H54 (cell line): ENCODE measurements around the gene PADI1.
"Not testable (repeated sequence)": the region's sequence is repeated elsewhere in the genome, so short reads cannot be mapped to it uniquely, and the experiment has no call there.

Experiments used
- DNase-seq: peaks from one replicate; pipeline ENCODE4 v3.0.0; 2011; ENCODE audit warnings: low spot score, mixed read lengths; ENCODE audit not compliant: insufficient read length
- FAIRE-seq: peaks from 3 replicates; lab custom pipeline; 2011; peaks lifted over from hg19 to GRCh38; lab: Jason Lieb, UNC
- POLR2A ChIP-seq: IDR thresholded peaks from 2 replicates; pipeline ENCODE4 v1.6.1; 2011; ENCODE audit warnings: low read depth, mild to moderate bottlenecking, low read length

Gene PADI1

GRCh38 chr1:17228619-17229018, 23.7 kb downstream of the PADI1 start:
- DNase-seq (no peak), FAIRE-seq (no peak)
- no peak for TF ChIP-seq POLR2A

GRCh38 chr1:17229379-17229778, 24.5 kb downstream of the PADI1 start:
- no peak for TF ChIP-seq POLR2A
- FAIRE-seq (no peak), DNase-seq (no peak)

GRCh38 chr1:17230106-17230505, 25.2 kb downstream of the PADI1 start:
- FAIRE-seq, result no peak
- TF ChIP-seq POLR2A, result no peak
- no peak for DNase-seq

- TF ChIP-seq POLR2A, result no peak
- DNase-seq (no peak), FAIRE-seq (no peak)
Observed at GRCh38 chr1:17230671-17231310, 25.9 kb downstream of the PADI1 start.

- DNase-seq (peak; percentile 41), FAIRE-seq (no peak)
- no peak for TF ChIP-seq POLR2A
Observed at GRCh38 chr1:17232759-17233661, 28.1 kb downstream of the PADI1 start.

- FAIRE-seq, result peak; percentile 89
- DNase-seq, result peak; percentile 79
- peak; percentile 47; the same call in 1 of the 2 replicates for TF ChIP-seq POLR2A
Observed at GRCh38 chr1:17233675-17234320, 28.9 kb downstream of the PADI1 start.

GRCh38 chr1:17234405-17234804, 29.5 kb downstream of the PADI1 start:
- DNase-seq (no peak), FAIRE-seq (no peak)
- TF ChIP-seq POLR2A, result no peak

- no peak for TF ChIP-seq POLR2A
- FAIRE-seq (no peak), DNase-seq (no peak)
Observed at GRCh38 chr1:17235135-17235885, 30.4 kb downstream of the PADI1 start.

GRCh38 chr1:17236779-17237560, 32.0 kb downstream of the PADI1 start:
- peak; percentile 49 for DNase-seq
- FAIRE-seq, result no peak
- no peak for TF ChIP-seq POLR2A

GRCh38 chr1:17237561-17237903, 32.6 kb downstream of the PADI1 start:
- no peak for TF ChIP-seq POLR2A
- DNase-seq (no peak), FAIRE-seq (no peak)

- FAIRE-seq, result no peak
Observed at GRCh38 chr1:17239420-17239819, 34.5 kb downstream of the PADI1 start.

GRCh38 chr1:17241011-17241779, 36.3 kb downstream of the PADI1 start:
- DNase-seq, FAIRE-seq: not testable (repeated sequence)

More at GRCh38 chr1:17239420-17239819, 34.5 kb downstream of the PADI1 start:
- peak; percentile 66 for DNase-seq
- TF ChIP-seq POLR2A, result no peak

- FAIRE-seq, DNase-seq: not testable (repeated sequence)
Observed at GRCh38 chr1:17241780-17242074, 36.8 kb downstream of the PADI1 start.
